DND-41 (cell line): ENCODE results near the gene ARHGAP24.

Source experiments
- ATAC-seq: fragments of 200-7000 bp; cut with Tn5 transposase; 3 replicates; pipeline ENCODE4 v1.9.1; 2021; ENCODE audit warnings: low read depth; ENCODE audit not compliant: insufficient read depth
- DNase-seq: peaks from one replicate; pipeline ENCODE4 v3.0.0-alpha.2; 2020
- H2AFZ ChIP-seq: 2 replicates; pipeline ENCODE4 v1.6.0; 2012; ENCODE audit warnings: low read depth, low read length
- H3K27ac ChIP-seq: 2 replicates; pipeline ENCODE4 v1.5.1; 2012; ENCODE audit warnings: low read length, inconsistent platforms
- H3K27me3 ChIP-seq: fragments of 200-600 bp; sonication (generic); 2 replicates; pipeline ENCODE4 v1.6.0; 2012; ENCODE audit warnings: low read length, mild to moderate bottlenecking, inconsistent platforms; ENCODE audit not compliant: insufficient read depth, poor library complexity
- H3K36me3 ChIP-seq: 2 replicates; pipeline ENCODE4 v1.5.1; 2012; ENCODE audit warnings: low read length, inconsistent platforms; ENCODE audit not compliant: insufficient read depth
- H3K4me1 ChIP-seq: 2 replicates; pipeline ENCODE4 v1.5.1; 2012; ENCODE audit warnings: mild to moderate bottlenecking, low read length; ENCODE audit not compliant: insufficient read depth
- H3K4me2 ChIP-seq: 2 replicates; pipeline ENCODE4 v1.6.0; 2012; ENCODE audit warnings: mild to moderate bottlenecking, moderate library complexity, low read length, inconsistent platforms; ENCODE audit not compliant: insufficient read depth
- H3K4me3 ChIP-seq, 2 experiments: fragments of 200-600 bp in 1 of 2; shearing (Covaris generic) in 1 of 2; 2 replicates each; pipeline ENCODE4 v1.5.1; 2012 to 2016; ENCODE audit warnings: inconsistent platforms in 2 of 2, low read length in 2 of 2, mild to moderate bottlenecking in 2 of 2, low read depth in 1 of 2, moderate library complexity in 1 of 2
- H3K79me2 ChIP-seq: 2 replicates; pipeline ENCODE4 v1.6.0; 2012; ENCODE audit warnings: low read length, inconsistent platforms; ENCODE audit not compliant: insufficient read depth
- H3K9ac ChIP-seq: 2 replicates; pipeline ENCODE4 v1.6.0; 2012; ENCODE audit warnings: low read depth, mild to moderate bottlenecking, inconsistent platforms, low read length, moderate library complexity
- H3K9me3 ChIP-seq: 2 replicates; pipeline ENCODE4 v1.5.1; 2012; ENCODE audit warnings: low read length, moderate library complexity, mild to moderate bottlenecking, inconsistent platforms; ENCODE audit not compliant: insufficient read depth, severe bottlenecking
- H4K20me1 ChIP-seq: 2 replicates; pipeline ENCODE4 v1.6.0; 2012; ENCODE audit warnings: low read length; ENCODE audit not compliant: insufficient read depth
- CTCF ChIP-seq: IDR thresholded peaks from 2 replicates; pipeline ENCODE4 v1.5.1; 2012; ENCODE audit warnings: borderline replicate concordance, low read length, moderate library complexity, mild to moderate bottlenecking; ENCODE audit not compliant: poor library complexity, severe bottlenecking; ENCODE audit errors: extremely low read depth
- EZH2 ChIP-seq: IDR thresholded peaks from 3 replicates; pipeline ENCODE4 v1.6.1; 2012; ENCODE audit warnings: borderline replicate concordance, low read depth, mild to moderate bottlenecking, moderate library complexity, low read length, inconsistent platforms; ENCODE audit not compliant: severe bottlenecking

The ARHGAP24 gene

GRCh38 chr4:86001591-86001990, 526.6 kb downstream of the ARHGAP24 start:
- Histone ChIP-seq H3K79me2 (no peaks in the 10 kb centered on the region), H3K27ac (no peak overlapping the region), H3K4me1 (no peaks in the 10 kb centered on the region), H3K36me3 (no peaks in the 10 kb centered on the region), H3K9ac (no peak overlapping the region), H3K9me3 (no peaks in the 10 kb centered on the region), H4K20me1 (no peaks in the 10 kb centered on the region), H3K27me3 (no peaks in the 10 kb centered on the region), H3K4me2 (no peak overlapping the region), H2AFZ (no peak overlapping the region), H3K4me3 (no peak overlapping the region)
- DNase-seq (no peak), ATAC-seq (no peak)
- no peak for TF ChIP-seq CTCF
- TF ChIP-seq EZH2 = no peak

DNA sequence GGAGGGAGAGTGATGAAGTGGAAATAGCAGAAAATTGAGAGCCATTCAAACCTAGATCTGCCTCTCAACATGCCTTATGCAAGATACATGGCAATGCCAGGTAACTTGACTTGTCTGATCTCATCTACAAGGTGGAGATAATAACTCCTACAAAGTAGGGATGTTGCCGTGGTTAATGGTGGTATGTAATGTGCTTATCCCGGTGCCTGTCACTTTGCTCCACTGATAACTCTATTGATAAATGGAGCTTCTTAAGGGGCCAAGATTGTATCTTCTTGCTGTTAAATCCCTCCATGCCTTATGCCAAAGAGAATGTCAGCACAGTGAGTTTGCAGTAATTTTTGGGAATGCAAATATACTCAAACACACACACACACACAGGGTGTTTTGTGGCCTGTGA, 529.1 kb downstream of the ARHGAP24 start:
- ATAC-seq = no peak
- TF ChIP-seq EZH2 (no peak), CTCF (no peak)
- no peak overlapping the region for H2AFZ ChIP-seq
- no peaks in the 10 kb centered on the region for H3K9me3 ChIP-seq
- no peak overlapping the region for H3K9ac ChIP-seq
- H4K20me1 ChIP-seq = no peaks in the 10 kb centered on the region
- H3K4me3 ChIP-seq = no peak overlapping the region
- H3K4me1 ChIP-seq = no peaks in the 10 kb centered on the region
- no peaks in the 10 kb centered on the region for H3K36me3 ChIP-seq
- no peak for DNase-seq
- no peaks in the 10 kb centered on the region for H3K79me2 ChIP-seq
- no peaks in the 10 kb centered on the region for H3K27me3 ChIP-seq
- H3K27ac ChIP-seq = no peak overlapping the region
- no peak overlapping the region for H3K4me2 ChIP-seq

GRCh38 chr4:86006057-86006456, 531.1 kb downstream of the ARHGAP24 start:
- TF ChIP-seq EZH2 = no peak
- TF ChIP-seq CTCF = no peak
- H3K9ac ChIP-seq = no peak overlapping the region
- H3K79me2 ChIP-seq = no peaks in the 10 kb centered on the region
- H3K4me1 ChIP-seq = no peaks in the 10 kb centered on the region
- no peaks in the 10 kb centered on the region for H3K36me3 ChIP-seq
- no peak for DNase-seq
- no peak overlapping the region for H3K4me2 ChIP-seq
- H2AFZ ChIP-seq = no peak overlapping the region
- ATAC-seq = no peak
- no peaks in the 10 kb centered on the region for H3K9me3 ChIP-seq
- no peaks in the 10 kb centered on the region for H4K20me1 ChIP-seq
- H3K4me3 ChIP-seq = no peak overlapping the region
- H3K27me3 ChIP-seq = peaks cover under 1% of the 10 kb centered on the region
- H3K27ac ChIP-seq = no peak overlapping the region

DNA sequence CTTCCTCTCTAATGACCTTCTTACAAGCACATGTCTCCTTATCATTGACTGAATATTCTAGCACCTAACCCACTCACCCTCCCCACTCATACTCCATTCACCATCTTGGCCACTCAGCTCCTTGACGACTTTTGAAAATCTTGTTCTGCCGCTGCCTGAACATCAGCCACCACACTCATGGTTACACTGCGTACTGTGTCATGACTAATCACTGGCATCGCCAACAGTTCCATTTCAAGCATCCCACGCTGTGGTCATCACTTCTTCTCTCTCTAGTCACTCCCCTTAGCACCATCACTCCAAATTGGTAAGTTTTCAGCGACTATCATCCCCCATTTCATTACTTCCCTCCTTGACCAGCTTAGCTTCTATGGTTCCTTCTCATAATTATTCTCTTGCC, 532.1 kb downstream of the ARHGAP24 start:
- Histone ChIP-seq H3K27me3 (peaks cover 3% of the 10 kb centered on the region), H3K4me2 (no peak overlapping the region), H3K36me3 (no peaks in the 10 kb centered on the region), H3K9ac (no peak overlapping the region), H4K20me1 (no peaks in the 10 kb centered on the region), H3K4me3 (no peak overlapping the region), H3K79me2 (no peaks in the 10 kb centered on the region), H3K9me3 (no peaks in the 10 kb centered on the region), H3K4me1 (no peaks in the 10 kb centered on the region), H2AFZ (no peak overlapping the region), H3K27ac (no peak overlapping the region)
- ATAC-seq = no peak
- TF ChIP-seq CTCF (no peak), EZH2 (no peak)
- DNase-seq = no peak
